Progenitor cell of endocrine pancreas (in vitro differentiated cells): ENCODE data around the gene STARD3. TPM values are rescaled to one million over a fixed set of nuclear protein-coding genes. Genes with fewer than 3 reads are reported as not detected.
"Not testable (repeated sequence)": the region's sequence is repeated elsewhere in the genome, so short reads cannot be mapped to it uniquely, and the experiment has no call there.

Experiments used
- DNase-seq: peaks from one replicate; pipeline ENCODE4 v3.0.0; 2021; ENCODE audit warnings: low spot score; ENCODE audit not compliant: unreplicated experiment
- H3K27ac Mint-ChIP-seq: 2 replicates; pipeline ENCODE4 v1.8.0; 2021; ENCODE audit warnings: mild to moderate bottlenecking, moderate library complexity, mixed read lengths
- H3K27me3 Mint-ChIP-seq: 2 replicates; pipeline ENCODE4 v1.8.0; 2021; ENCODE audit warnings: mixed read lengths
- H3K36me3 Mint-ChIP-seq: 2 replicates; pipeline ENCODE4 v1.8.0; 2022; ENCODE audit warnings: mixed read lengths; ENCODE audit not compliant: insufficient read depth
- H3K4me1 Mint-ChIP-seq: 2 replicates; pipeline ENCODE4 v1.8.0; 2021; ENCODE audit warnings: low read depth, mixed read lengths
- H3K4me3 Mint-ChIP-seq: 2 replicates; pipeline ENCODE4 v1.8.0; 2021; ENCODE audit warnings: low read depth, mild to moderate bottlenecking, moderate library complexity, mixed read lengths
- H3K9me3 Mint-ChIP-seq: 2 replicates; pipeline ENCODE4 v1.8.0; 2021; ENCODE audit warnings: low read depth, mixed read lengths
- CTCF ChIP-seq: fragments of 200-600 bp; sonication (generic); IDR thresholded peaks from one replicate; pipeline ENCODE4 v1.5.0; 2021; ENCODE audit warnings: antibody characterized with exemption, mild to moderate bottlenecking; ENCODE audit not compliant: unreplicated experiment
- total RNA-seq: library from RNA; stranded (reverse); gene quantifications from 2 replicates; pipeline ENCODE4 v1.2.1, GENCODE V29; 2021

STARD3 gene
- total RNA-seq, 1 donor from 2014 or later: 57.0 TPM

GRCh38 chr17:39709319-39709997 lies 72.5 kb downstream of the STARD3 start:
- peaks cover 12% of the 10 kb centered on the region for H3K36me3 Mint-ChIP-seq

GRCh38 chr17:39709998-39710964 lies 73.3 kb downstream of the STARD3 start:
- Mint-ChIP-seq H3K4me3 (no peak overlapping the region), H3K4me1 (peaks cover 4% of the 10 kb centered on the region), H3K9me3 (no peaks in the 10 kb centered on the region), H3K36me3 (peaks cover 11% of the 10 kb centered on the region), H3K27ac (no peak overlapping the region), H3K27me3 (no peaks in the 10 kb centered on the region)
- no peak for TF ChIP-seq CTCF
- DNase-seq: no peak

More at GRCh38 chr17:39709319-39709997, 72.5 kb downstream of the STARD3 start:
- no peaks in the 10 kb centered on the region for H3K27me3 Mint-ChIP-seq
- peaks cover 10% of the 10 kb centered on the region for H3K4me1 Mint-ChIP-seq
- H3K27ac Mint-ChIP-seq: no peak overlapping the region
- no peaks in the 10 kb centered on the region for H3K9me3 Mint-ChIP-seq
- no peak overlapping the region for H3K4me3 Mint-ChIP-seq
- no peak for TF ChIP-seq CTCF
- DNase-seq: no peak

GRCh38 chr17:39711071-39711470 lies 74.1 kb downstream of the STARD3 start:
- H3K9me3 Mint-ChIP-seq, H3K4me3 Mint-ChIP-seq, H3K27me3 Mint-ChIP-seq, H3K27ac Mint-ChIP-seq, H3K4me1 Mint-ChIP-seq, DNase-seq: not testable (repeated sequence)
- H3K36me3 Mint-ChIP-seq: peaks cover 11% of the 10 kb centered on the region

GRCh38 chr17:39711851-39712250 lies 74.9 kb downstream of the STARD3 start:
- H3K4me1 Mint-ChIP-seq: no peaks in the 10 kb centered on the region
- no peak for TF ChIP-seq CTCF
- H3K27ac Mint-ChIP-seq: no peak overlapping the region
- no peak overlapping the region for H3K4me3 Mint-ChIP-seq
- no peaks in the 10 kb centered on the region for H3K9me3 Mint-ChIP-seq
- DNase-seq: no peak
- peaks cover 12% of the 10 kb centered on the region for H3K36me3 Mint-ChIP-seq
- no peaks in the 10 kb centered on the region for H3K27me3 Mint-ChIP-seq

Other genes with a start within 250 kb of the STARD3 start
- 21.7 and 26.8 TPM in 2 replicates for gene FBXL20, start 235.5 kb upstream of the STARD3 start, total RNA-seq
- gene MED1, start 185.9 kb upstream of the STARD3 start, total RNA-seq: 41.6 and 44.4 TPM in 2 replicates
- gene CDK12, start 175.7 kb upstream of the STARD3 start, total RNA-seq: 81.5 and 86.8 TPM in 2 replicates
- not detected in 2 replicates for gene NEUROD2, start 29.2 kb upstream of the STARD3 start, total RNA-seq
- gene PPP1R1B, start 10.2 kb upstream of the STARD3 start, total RNA-seq: 0.89 TPM in 1 of 2 replicates, not detected in the other
- 1.8 and 2.7 TPM in 2 replicates for gene TCAP, start 28.2 kb downstream of the STARD3 start, total RNA-seq
- 2.5 and 3.1 TPM in 2 replicates for gene PNMT, start 31.3 kb downstream of the STARD3 start, total RNA-seq
- gene PGAP3, start 50.9 kb downstream of the STARD3 start, total RNA-seq: 38.7 and 40.1 TPM in 2 replicates
- 136 and 152 TPM in 2 replicates for gene ERBB2, start 62.9 kb downstream of the STARD3 start, total RNA-seq
- gene MIEN1, start 93.4 kb downstream of the STARD3 start, total RNA-seq: 43.4 and 48.0 TPM in 2 replicates
- gene GRB7, start 100.8 kb downstream of the STARD3 start, total RNA-seq: 28.8 and 29.9 TPM in 2 replicates
- gene IKZF3, start 227.2 kb downstream of the STARD3 start, total RNA-seq: not detected in 2 replicates
- gene ZPBP2, start 231.1 kb downstream of the STARD3 start, total RNA-seq: not detected in 2 replicates